Hematopoietic multipotent progenitor cell treated with erythropoietin and hydrocortisone succinate and interleukin-3 and kit ligand, for 4 days (in vitro differentiated cells): ENCODE measurements around the gene CUBN.

Experiments
- DNase-seq: peaks from one replicate; pipeline ENCODE4 v3.0.0-alpha.2; 2015

Gene CUBN

DNA sequence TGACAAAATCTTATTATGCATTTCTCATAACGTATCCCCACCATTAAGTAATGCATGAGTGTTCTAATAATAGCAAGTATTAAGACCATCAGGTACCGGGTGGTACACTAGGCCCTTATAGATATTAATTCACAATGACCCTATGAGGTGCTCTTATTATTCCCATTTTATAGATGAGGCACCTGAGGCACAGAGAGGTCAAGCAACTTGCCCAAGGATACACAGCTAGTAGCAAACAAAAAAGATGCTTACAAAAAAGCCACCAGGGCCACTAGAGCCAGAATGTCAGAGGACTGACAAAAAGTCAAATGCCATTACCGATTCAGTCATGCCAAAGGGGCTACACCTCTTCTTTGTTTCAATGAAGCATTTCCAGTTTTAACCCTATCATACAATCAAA, 318.3 kb downstream of the CUBN start:
- no peak for DNase-seq

GRCh38 chr10:16809074-16809718, 320.4 kb downstream of the CUBN start:
- peak; percentile 78 for DNase-seq

GRCh38 chr10:16804123-16804522, 325.5 kb downstream of the CUBN start:
- DNase-seq, result no peak

GRCh38 chr10:16803464-16803863, 326.1 kb downstream of the CUBN start:
- DNase-seq, result no peak

GRCh38 chr10:16799621-16800020, 330.0 kb downstream of the CUBN start:
- no peak for DNase-seq

- DNase-seq, result no peak
Measured at GRCh38 chr10:16798571-16798970, 331.0 kb downstream of the CUBN start.

- no peak for DNase-seq
Measured at GRCh38 chr10:16795410-16796073, 334.1 kb downstream of the CUBN start.

DNA sequence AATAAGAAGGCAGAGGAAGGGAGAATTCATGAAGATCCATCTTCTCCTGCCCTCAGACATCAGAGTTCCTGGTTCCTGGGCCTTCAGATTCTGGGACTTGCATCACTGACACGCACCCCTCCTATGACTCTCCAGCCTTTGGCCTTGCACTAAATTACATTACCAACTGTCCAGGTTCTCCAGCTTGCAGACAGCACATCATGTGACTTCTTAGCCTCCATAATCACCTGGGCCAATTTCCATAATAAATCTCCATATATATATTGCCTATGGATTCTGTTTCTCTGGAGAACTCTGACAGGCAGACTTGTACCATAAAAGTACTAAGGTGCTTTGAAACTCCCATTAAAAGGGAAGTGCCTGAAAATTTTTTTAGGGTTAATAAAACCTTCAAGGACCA, 335.6 kb downstream of the CUBN start:
- DNase-seq, result no peak

- DNase-seq, result no peak
Measured at GRCh38 chr10:16792675-16793074, 336.9 kb downstream of the CUBN start.

GRCh38 chr10:16789765-16790164, 339.8 kb downstream of the CUBN start:
- no peak for DNase-seq

DNA sequence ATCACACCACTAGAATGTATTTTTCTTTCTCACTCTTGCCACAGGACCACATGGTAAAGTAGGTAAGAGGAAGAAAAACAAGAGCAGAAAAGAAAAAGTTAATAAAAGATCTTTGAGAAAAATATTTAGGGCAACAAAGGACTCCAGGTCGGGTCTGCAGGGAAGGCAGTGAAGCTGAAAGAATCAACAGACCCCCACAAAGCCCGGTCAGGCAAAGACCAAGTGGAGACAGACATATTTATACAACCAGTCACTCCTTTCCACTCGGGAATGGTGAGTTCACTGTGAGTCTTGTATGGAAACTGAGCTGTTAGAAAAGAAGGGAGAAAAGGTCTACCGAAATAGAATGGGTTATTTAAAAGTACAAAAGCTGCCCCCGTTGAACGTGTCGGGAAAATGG, 340.4 kb downstream of the CUBN start:
- DNase-seq, result no peak

- DNase-seq, result no peak
Measured at GRCh38 chr10:16788778-16789177, 340.8 kb downstream of the CUBN start.

DNA sequence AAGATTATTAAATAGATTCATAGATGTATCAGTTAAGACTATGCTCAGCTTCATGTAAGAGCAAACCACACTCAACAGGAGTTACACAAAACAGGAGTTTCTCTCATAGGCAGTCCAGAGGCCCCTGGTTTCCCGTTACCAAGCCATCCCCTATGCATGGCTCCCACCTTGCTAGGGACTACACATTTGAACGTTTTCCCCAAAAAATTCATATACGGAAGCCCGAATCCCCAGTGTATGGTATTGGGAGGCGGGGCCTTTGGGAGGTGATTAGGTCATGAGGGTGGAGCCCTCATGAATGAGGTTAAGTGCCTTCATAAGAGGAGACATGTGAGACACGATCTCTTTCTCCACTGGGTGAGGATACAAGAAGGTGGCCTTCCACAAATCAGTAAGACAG, 341.5 kb downstream of the CUBN start:
- no peak for DNase-seq

DNA sequence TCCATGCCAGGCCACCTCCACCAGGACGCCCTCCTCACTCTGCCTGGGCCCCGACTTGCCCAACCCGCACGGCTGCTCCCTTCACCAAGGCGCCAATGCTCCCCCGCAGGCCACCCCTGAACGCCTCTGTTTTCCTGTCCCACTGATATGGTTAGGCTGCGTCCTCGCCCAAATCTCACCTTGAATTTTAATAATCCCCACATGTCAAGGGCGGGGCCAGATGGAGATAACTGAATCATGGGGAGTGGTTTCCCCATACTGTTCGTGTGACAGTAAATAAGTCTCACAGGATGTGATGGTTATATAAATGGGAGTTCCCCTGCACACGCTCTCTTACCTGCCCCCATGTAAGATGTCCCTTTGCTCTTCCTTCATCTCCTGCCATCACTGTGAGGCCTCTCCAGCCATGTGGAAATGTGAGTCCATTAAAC, 342.2 kb downstream of the CUBN start:
- DNase-seq, result no peak

DNA sequence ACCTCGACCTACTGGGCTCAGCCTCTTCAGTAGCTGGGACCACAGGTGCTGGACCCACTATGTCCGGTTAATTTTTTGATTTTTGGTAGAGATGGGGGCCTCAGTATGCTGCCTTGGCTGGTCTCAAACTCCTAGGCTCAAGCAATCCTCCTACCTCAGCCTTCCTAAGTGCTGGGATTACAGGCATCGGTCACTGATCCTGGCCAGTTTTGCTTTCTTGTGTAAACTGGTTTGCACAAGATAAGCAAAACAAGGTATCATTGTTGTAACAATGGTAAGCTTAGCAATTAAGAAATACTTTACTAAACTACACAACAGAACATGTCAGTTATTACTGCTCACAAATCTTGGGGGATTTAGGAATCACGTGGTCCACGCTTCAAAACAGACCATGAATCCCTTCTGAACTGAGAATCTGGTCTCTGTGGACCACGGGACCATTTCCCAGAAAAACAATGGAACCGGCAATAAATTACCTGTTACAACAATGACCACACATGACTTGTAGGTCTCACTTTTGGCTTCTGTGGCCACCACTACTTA, 349.2 kb downstream of the CUBN start:
- no peak for DNase-seq

DNA sequence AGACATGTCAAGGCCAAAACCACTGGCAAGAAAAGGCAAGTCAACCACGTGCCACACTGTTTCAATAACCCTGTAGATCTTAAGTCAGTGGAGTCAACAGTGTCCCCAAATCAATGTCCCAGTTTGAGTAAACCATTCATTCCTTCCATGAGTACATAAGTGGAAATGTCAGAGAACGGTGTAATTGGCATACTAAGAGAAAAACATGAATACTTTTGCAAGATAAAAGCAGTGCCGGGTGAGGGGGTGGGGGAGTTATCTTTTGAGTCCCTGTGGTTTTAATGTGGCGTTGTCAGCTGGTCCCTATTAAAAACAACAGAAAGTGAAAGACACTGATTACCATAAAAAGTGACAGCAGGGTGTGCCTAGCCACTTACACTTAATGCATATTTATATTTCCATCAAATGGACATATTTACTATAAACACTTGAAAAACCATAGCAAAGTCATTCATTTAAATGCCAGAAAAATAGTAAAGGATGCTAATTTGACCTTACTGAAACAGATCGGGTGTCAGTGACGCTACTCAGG, 350.2 kb downstream of the CUBN start:
- peak; percentile 48 for DNase-seq

GRCh38 chr10:16777473-16778370, 351.9 kb downstream of the CUBN start:
- DNase-seq, result peak; percentile 80

- DNase-seq, result no peak
Measured at GRCh38 chr10:16776896-16777295, 352.7 kb downstream of the CUBN start.
